ENCODE results near the gene DCUN1D4.

- TF ChIP-seq, protein P1, sequence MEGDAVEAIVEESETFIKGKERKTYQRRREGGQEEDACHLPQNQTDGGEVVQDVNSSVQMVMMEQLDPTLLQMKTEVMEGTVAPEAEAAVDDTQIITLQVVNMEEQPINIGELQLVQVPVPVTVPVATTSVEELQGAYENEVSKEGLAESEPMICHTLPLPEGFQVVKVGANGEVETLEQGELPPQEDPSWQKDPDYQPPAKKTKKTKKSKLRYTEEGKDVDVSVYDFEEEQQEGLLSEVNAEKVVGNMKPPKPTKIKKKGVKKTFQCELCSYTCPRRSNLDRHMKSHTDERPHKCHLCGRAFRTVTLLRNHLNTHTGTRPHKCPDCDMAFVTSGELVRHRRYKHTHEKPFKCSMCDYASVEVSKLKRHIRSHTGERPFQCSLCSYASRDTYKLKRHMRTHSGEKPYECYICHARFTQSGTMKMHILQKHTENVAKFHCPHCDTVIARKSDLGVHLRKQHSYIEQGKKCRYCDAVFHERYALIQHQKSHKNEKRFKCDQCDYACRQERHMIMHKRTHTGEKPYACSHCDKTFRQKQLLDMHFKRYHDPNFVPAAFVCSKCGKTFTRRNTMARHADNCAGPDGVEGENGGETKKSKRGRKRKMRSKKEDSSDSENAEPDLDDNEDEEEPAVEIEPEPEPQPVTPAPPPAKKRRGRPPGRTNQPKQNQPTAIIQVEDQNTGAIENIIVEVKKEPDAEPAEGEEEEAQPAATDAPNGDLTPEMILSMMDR (IDR thresholded peaks at IDR 0.05; ENCODE audit: low read depth, low read length, poor library complexity, severe bottlenecking): no peak
- TF ChIP-seq EZH2phosphoT487 (IDR thresholded peaks at IDR 0.05; ENCODE audit: borderline replicate concordance, low read length): no peak
Observed at GRCh38 chr4:51909236-51909703, 66.3 kb downstream of the DCUN1D4 start.
